ENCODE data around the gene PHKG2. TPM values are rescaled to one million over a fixed set of nuclear protein-coding genes. Genes with fewer than 3 reads are reported as not detected.

PHKG2 gene, protein sequence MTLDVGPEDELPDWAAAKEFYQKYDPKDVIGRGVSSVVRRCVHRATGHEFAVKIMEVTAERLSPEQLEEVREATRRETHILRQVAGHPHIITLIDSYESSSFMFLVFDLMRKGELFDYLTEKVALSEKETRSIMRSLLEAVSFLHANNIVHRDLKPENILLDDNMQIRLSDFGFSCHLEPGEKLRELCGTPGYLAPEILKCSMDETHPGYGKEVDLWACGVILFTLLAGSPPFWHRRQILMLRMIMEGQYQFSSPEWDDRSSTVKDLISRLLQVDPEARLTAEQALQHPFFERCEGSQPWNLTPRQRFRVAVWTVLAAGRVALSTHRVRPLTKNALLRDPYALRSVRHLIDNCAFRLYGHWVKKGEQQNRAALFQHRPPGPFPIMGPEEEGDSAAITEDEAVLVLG
- 25.4 and 31.5 TPM in 2 replicates for total RNA-seq

DNA sequence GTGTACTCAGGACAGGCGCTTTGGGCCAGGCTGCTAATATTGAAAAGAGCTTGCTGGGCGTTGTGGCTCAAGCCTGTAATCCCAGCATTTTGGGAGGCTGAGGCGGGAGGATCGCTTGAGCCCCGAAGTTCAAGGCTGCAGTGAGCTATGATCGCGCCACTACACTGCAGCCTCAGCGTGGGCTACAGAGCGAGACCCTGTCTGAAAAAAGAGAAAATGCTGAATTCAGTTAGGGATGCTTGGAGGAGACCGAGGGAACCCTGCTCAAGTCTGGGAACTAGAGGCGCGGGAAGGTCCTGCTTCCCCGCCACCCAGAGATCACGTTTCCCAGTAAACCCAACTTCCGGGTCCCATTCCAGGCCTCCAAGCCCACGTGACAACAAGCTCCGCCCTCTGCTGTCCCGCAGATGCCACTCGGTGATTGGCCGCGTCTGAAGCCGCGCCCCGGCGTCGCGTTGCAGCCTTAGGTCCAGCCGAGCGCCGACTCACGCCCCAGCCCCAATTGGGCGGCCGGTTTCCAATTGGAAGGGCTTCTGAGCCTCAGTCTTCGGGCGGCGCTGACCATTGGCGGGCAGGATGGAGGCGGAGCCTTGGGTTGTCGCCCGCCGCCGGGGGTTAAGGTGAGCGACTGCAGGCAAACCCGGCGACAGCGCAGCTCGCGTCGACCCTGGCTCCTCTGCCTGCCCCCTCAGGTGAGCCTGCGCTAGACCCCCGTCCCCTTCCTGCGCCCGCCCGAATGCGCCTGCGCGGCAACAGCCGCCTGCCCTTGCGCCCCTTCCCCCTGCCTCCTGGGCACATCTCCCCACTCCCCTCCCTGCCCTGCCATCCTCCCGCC, at the start of gene PHKG2:
TSS of gene PHKG2 (plus strand) at position 627 of the 835 bp plus-strand sequence. CDS start 396 bp downstream, outside the sequence.

DNA sequence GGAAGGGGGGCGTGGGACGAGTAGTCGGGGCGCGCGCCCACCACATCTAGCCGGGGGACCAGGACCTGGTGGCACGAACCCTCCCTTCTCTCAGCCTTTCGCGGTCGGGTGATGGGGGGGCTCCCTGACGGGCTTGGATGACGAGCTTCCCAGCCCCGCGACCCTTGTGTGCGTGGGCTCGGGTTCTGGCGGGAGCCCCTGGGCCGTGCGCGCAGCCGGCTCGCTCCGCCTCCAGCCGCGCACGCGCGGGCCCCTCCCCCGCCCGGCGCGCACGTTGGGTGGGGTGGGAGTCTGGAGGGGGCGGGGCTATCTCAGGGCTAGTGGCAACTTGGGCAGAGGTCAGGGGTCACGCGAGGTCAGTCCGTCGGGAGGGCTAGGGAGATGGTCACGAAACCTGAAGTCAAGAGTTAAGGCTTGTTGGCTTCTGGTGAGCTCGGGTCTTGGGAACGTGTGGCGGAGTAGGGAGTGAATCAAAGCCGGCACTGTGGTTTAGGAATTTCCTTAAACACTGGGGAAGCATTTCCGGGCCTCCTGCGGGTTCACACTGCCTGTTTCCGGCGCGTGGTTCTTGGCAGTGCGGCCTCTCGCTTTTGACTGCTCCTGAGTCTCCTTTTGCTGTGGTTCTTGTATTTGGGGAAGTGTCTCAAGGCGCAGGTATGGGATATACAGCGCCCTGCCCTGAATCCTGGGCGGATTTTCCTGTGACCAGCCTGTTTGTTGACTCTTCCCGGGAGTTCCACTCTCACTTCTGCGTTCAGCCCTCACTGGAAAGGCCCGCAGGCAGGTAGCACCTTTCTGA, 49.2 kb upstream of the PHKG2 start, which contains the start of gene SRCAP:
TSS of gene SRCAP (plus strand) at position 356 of the 799 bp plus-strand sequence. CDS start 1,654 bp downstream, outside the sequence.

DNA sequence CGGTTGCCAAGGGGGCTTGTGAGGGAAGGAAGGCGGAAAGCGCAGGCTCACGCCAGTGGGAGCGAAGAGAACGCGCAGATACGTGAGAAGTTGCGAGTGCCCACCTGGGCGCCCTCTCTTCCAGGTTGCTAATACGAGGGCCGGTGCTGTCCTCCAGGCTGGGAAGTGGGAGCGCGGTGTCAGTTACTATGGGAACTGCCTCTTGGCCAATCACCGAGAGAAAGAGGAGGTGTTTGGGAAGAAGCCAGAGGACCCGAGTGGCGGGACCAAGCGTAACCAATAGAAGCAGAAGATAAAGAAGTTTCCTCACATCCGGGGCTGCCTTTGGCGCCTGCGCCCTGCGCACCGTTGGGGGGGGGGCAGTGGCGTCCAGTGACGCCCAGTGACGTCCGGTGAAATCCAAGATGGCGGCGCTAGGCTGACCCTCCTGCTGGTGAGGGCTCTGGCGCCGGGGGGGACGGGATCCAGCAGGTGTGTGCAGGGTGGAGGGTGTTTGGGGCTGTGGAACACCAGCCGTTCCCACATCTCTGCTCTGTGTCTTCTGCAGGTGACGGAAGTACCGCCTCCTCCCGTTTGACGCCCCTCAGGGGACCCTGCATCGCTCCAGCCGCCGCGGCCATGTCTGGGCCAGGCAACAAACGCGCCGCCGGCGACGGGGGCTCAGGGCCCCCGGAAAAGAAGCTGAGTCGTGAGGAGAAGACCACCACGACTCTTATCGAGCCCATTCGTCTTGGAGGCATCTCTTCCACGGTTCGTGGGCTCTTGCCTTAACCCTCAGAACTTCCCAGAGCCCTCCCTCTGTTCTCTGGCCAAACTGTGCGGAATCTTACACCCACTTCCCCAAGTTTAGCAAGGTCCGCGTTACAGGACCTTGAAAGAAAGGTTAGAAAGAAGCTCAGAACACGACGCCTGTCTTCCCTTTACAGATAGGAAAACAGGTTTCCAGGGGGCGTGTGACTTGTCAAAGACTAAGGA, 14.0 kb downstream of the PHKG2 start, which contains the start of the genes CFAP119 and RNF40:
TSS of gene CFAP119 (minus strand) at position 135 of the 975 bp plus-strand sequence. CDS start 314 bp downstream, outside the sequence.
TSS of gene RNF40 (plus strand) at position 395 of the 975 bp plus-strand sequence. CDS start at position 619, 224 bp downstream.

DNA sequence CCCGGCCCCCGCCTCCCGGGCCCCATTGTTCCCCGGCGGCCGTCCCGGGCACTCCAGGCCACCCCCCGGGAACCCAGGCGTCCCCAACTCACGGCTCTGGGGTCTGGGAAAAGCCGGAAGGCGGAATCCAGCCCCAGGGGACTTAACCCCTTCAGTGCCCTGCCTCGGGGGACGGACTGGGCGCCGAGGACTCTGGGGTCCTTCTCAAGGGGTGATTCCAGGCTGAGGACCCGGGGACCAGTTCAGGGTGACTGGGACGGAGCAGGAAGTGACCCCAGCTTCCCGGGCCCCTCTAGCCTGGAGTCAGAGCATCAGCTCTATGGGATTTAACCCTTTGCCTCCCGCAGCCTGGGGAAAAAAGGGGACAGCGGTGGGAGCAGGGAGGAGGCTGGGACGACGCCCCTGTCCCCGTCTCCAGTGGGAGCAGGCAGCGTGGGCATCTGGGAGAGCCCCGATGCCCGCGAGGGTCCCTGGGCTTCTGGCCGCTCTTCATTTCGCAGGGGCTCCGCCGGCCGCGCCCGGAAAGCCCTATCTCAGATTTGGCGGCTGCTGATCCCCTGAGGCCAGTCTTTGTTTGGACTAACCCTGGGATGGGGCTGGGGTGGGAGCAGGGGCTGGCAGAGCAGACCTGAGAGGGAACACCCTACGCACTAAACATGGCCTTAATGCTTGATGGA, 38.8 kb downstream of the PHKG2 start, which contains the start of gene ZNF629:
TSS of gene ZNF629 (minus strand) at position 270 of the 677 bp plus-strand sequence. CDS start 2,723 bp downstream, outside the sequence.

Other genes starting within 250 kb of the PHKG2 start
- gene ZNF768, start 221.9 kb upstream of the PHKG2 start, total RNA-seq, result 20.3 and 21.6 TPM in 2 replicates
- 6.5 and 10.6 TPM in 2 replicates for gene ZNF747, start 213.6 kb upstream of the PHKG2 start, total RNA-seq
- gene ZNF764, start 190.1 kb upstream of the PHKG2 start, total RNA-seq, result 5.4 and 5.6 TPM in 2 replicates
- 8.9 and 10.3 TPM in 2 replicates for gene ZNF688, start 176.7 kb upstream of the PHKG2 start, total RNA-seq
- 7.5 and 12.1 TPM in 2 replicates for gene ZNF785, start 162.7 kb upstream of the PHKG2 start, total RNA-seq
- gene ZNF689, start 138.0 kb upstream of the PHKG2 start, total RNA-seq, result 4.1 and 4.4 TPM in 2 replicates
- gene PRR14, start 97.5 kb upstream of the PHKG2 start, total RNA-seq, result 4.8 and 5.1 TPM in 2 replicates
- gene FBRS, start 90.0 kb upstream of the PHKG2 start, total RNA-seq, result 16.8 and 27.6 TPM in 2 replicates
- 25.5 and 30.9 TPM in 2 replicates for gene SRCAP, start 49.3 kb upstream of the PHKG2 start, total RNA-seq
- 3.4 and 3.8 TPM in 2 replicates for gene CFAP119, start 13.6 kb downstream of the PHKG2 start, total RNA-seq
- gene RNF40, start 13.9 kb downstream of the PHKG2 start, total RNA-seq, result 86.2 and 88.5 TPM in 2 replicates
- 7.3 and 7.9 TPM in 2 replicates for gene ZNF629, start 38.8 kb downstream of the PHKG2 start, total RNA-seq
- gene BCL7C, start 145.7 kb downstream of the PHKG2 start, total RNA-seq, result 51.4 and 53.5 TPM in 2 replicates
- 2.2 and 3.0 TPM in 2 replicates for gene CTF1, start 148.2 kb downstream of the PHKG2 start, total RNA-seq
- 20.0 and 28.0 TPM in 2 replicates for gene FBXL19, start 175.1 kb downstream of the PHKG2 start, total RNA-seq
- 24.9 and 35.2 TPM in 2 replicates for gene ORAI3, start 200.6 kb downstream of the PHKG2 start, total RNA-seq
- 2.7 and 6.6 TPM in 2 replicates for gene SETD1A, start 209.3 kb downstream of the PHKG2 start, total RNA-seq
- 28.0 and 35.6 TPM in 2 replicates for gene HSD3B7, start 236.8 kb downstream of the PHKG2 start, total RNA-seq

All from uterine smooth muscle cell (primary cell).